K562 (cell line): ENCODE measurements around the gene CARD14. TPM values are rescaled to one million over a fixed set of nuclear protein-coding genes. Genes with fewer than 3 reads are reported as not detected.
A peak's percentile ranks its signal among the peaks of the same experiment; 100 is the strongest.

Experiments
- ATAC-seq: fragments of 200-7000 bp; cut with Tn5 transposase; 3 replicates; pipeline ENCODE4 v1.9.1; 2020; ENCODE audit warnings: moderate library complexity
- BruUV-seq: library from RNA; stranded (reverse); fragments of 400-500 nt; replicated peaks from 2 replicates; lab custom pipeline; 2021; lab: Mats Ljungman, UMichigan
- CTCF ChIA-PET: fragments of 300-600 bp; formaldehyde crosslinking; extraction: SDS; loops from one replicate; lab custom pipeline; 2021; ENCODE audit warnings: low intra/inter-chr PET ratio; lab: Yijun Ruan, JAX
- POLR2A ChIA-PET: fragments of 300-600, 350-650 bp; sonication (Branson Sonifier 250); formaldehyde crosslinking; extraction: SDS; loops from one replicate; lab custom pipeline; 2021; ENCODE audit warnings: antibody characterized with exemption, inconsistent platforms; lab: Yijun Ruan, JAX
- DNase-seq, 4 experiments: peaks; one replicate each; pipeline versions ENCODE4 v3.0.0 to v3.0.0-alpha.2; 2011 to 2018; ENCODE audit warnings: low spot score in 3 of 4, mixed read lengths in 3 of 4; ENCODE audit errors: extremely low read depth in 1 of 4
- FAIRE-seq: peaks from 2 replicates; lab custom pipeline; 2011; peaks lifted over from hg19 to GRCh38; lab: Jason Lieb, UNC
- H2AFZ ChIP-seq: 2 replicates; pipeline ENCODE4 v1.6.0; 2011; ENCODE audit warnings: low read depth, low read length, control low read depth, inconsistent platforms
- H3K27ac ChIP-seq: fragments of 200-600 bp; 3 replicates; pipeline ENCODE4 v1.8.0; 2011; ENCODE audit warnings: low read depth, mild to moderate bottlenecking, control low read depth, inconsistent platforms, low read length, moderate library complexity, mixed read lengths; ENCODE audit errors: extremely low read depth
- H3K27me3 ChIP-seq, 2 experiments: fragments of 300-600 bp in 1 of 2; 2 replicates in 1 of 2; 3 replicates in 1 of 2; pipeline versions ENCODE4 v1.6.0 to v1.8.0; 2011; ENCODE audit warnings: inconsistent platforms in 2 of 2, low read length in 2 of 2, mild to moderate bottlenecking in 1 of 2, mixed read lengths in 1 of 2, moderate library complexity in 1 of 2; ENCODE audit not compliant: control insufficient read depth in 2 of 2, insufficient read depth in 2 of 2
- H3K36me3 ChIP-seq: fragments of 300-600 bp; 3 replicates; pipeline ENCODE4 v1.8.0; 2011; ENCODE audit warnings: mild to moderate bottlenecking, low read length, inconsistent platforms; ENCODE audit not compliant: control insufficient read depth, insufficient read depth
- H3K4me1 ChIP-seq, 2 experiments: fragments of 200-600 bp in 1 of 2; replicated peaks in 1 of 2; 2 replicates in 1 of 2; 3 replicates in 1 of 2; pipeline versions ENCODE4 v1.5.1 to v1.8.0; 2011; ENCODE audit warnings: inconsistent platforms in 2 of 2, low read length in 2 of 2, mild to moderate bottlenecking in 1 of 2, mixed read lengths in 1 of 2, moderate library complexity in 1 of 2; ENCODE audit not compliant: control insufficient read depth in 2 of 2, insufficient read depth in 2 of 2
- H3K4me2 ChIP-seq: 2 replicates; pipeline ENCODE4 v1.6.1; 2011; ENCODE audit warnings: low read length, control low read depth, inconsistent platforms, mixed read lengths; ENCODE audit not compliant: insufficient read depth
- H3K4me3 ChIP-seq: fragments of 200-600 bp; sonication (generic), shearing (Covaris generic); 2 replicates; pipeline ENCODE4 v1.5.1; 2016; ENCODE audit warnings: control low read depth, inconsistent platforms
- H3K79me2 ChIP-seq: fragments of 200-600 bp; 3 replicates; pipeline ENCODE4 v1.8.0; 2011; ENCODE audit warnings: low read length, inconsistent platforms; ENCODE audit not compliant: control insufficient read depth, insufficient read depth
- H3K9ac ChIP-seq, 2 experiments: 2 replicates each; pipeline versions ENCODE4 v1.6.0 to v1.6.1; 2011; ENCODE audit warnings: low read depth in 2 of 2, low read length in 2 of 2, control low read depth in 1 of 2, inconsistent platforms in 1 of 2, mild to moderate bottlenecking in 1 of 2, mixed read lengths in 1 of 2; ENCODE audit not compliant: insufficient read depth in 1 of 2
- H3K9me1 ChIP-seq: one replicate; pipeline ENCODE4 v1.6.0; 2011; ENCODE audit warnings: inconsistent platforms, mild to moderate bottlenecking, low read length, moderate library complexity; ENCODE audit not compliant: control insufficient read depth, insufficient read depth
- H3K9me3 ChIP-seq: replicated peaks from 2 replicates; pipeline ENCODE4 v1.5.1; 2011; ENCODE audit warnings: low read depth, low read length, inconsistent platforms; ENCODE audit not compliant: control insufficient read depth, insufficient read depth
- H4K20me1 ChIP-seq: replicated peaks from 2 replicates; pipeline ENCODE4 v1.6.1; 2011; ENCODE audit warnings: low read length, inconsistent platforms, mixed read lengths; ENCODE audit not compliant: control insufficient read depth, insufficient read depth
- BHLHE40 ChIP-seq: IDR thresholded peaks from 2 replicates; pipeline ENCODE4 v1.6.1; 2011; ENCODE audit warnings: low read length, improper control_type of control experiment
- HLTF ChIP-seq: fragments of 450-650 bp; IDR thresholded peaks from 2 replicates; pipeline ENCODE4 v1.6.1; 2016
- NCOR1 ChIP-seq: fragments of 450-650 bp; IDR thresholded peaks from 2 replicates; pipeline ENCODE4 v1.6.1; 2016; ENCODE audit warnings: mild to moderate bottlenecking, moderate library complexity
- NR4A1 ChIP-seq, 2 experiments: fragments of 250-450 bp in 1 of 2; fragments of 450-650 bp in 1 of 2; sonication (Bioruptor Pico) in 1 of 2; IDR thresholded peaks; 2 replicates each; pipeline versions ENCODE4 v1.4.0 to v1.6.1; 2016 to 2020; ENCODE audit warnings: mild to moderate bottlenecking in 2 of 2, missing compliant biosample characterization in 1 of 2, missing genetic modification characterization in 1 of 2, moderate library complexity in 1 of 2
- TEAD1 ChIP-seq, 2 experiments: fragments of 450-650 bp in 1 of 2; sonication (generic) in 1 of 2; formaldehyde crosslinking; IDR thresholded peaks; 2 replicates each; pipeline versions ENCODE4 v1.4.0 to v1.8.0; 2020 to 2022; ENCODE audit warnings: mild to moderate bottlenecking in 2 of 2, missing genetic modification reagents in 1 of 2
- TSC22D4 ChIP-seq: fragments of 450-650 bp; IDR thresholded peaks from 2 replicates; pipeline ENCODE4 v1.6.1; 2016; ENCODE audit warnings: missing genetic modification characterization, missing biosample characterization, control low read depth
- WGBS: fragments of 100-300 bp; shearing (Covaris generic); methylation state at CpG from one replicate; pipeline ENCODE4 v1.1.6; 2016; ENCODE audit warnings: low coverage, mixed read lengths; ENCODE audit not compliant: insufficient coverage; ENCODE audit errors: missing lambda C conversion rate; 5-methylcytosine and 5-hydroxymethylcytosine counted together
- in situ Hi-C: fragments of 300-500 bp; cut with MboI; formaldehyde crosslinking; loops from 4 replicates; pipeline ENCODE4 v1.15.0; 2018; ENCODE audit warnings: inconsistent platforms, mixed read lengths
- intact Hi-C: fragments of 100-400 bp; cut with micrococcal nuclease; formaldehyde crosslinking; loops from 2 replicates; pipeline ENCODE4 v1.14.2; 2022
- polyA plus RNA-seq, 8 experiments: library from polyadenylated mRNA; depleted of rRNA in 4 of 8; stranded (reverse) in 5 of 8; unstranded in 3 of 8; fragments of >200 nt; fragmentation: Nextera tagmentation in 2 of 8; fragmentation: Illumina TruSeq in 1 of 8; extraction: Ambion mirVana in 2 of 8; extraction: Trizol in 1 of 8; gene quantifications; 2 replicates each; pipeline versions ENCODE4 v1.2.1 to v1.2.3, GENCODE V29; 2011 to 2014; ENCODE audit warnings: inconsistent platforms in 1 of 8, missing spikeins in 1 of 8
- total RNA-seq, 7 experiments: library from RNA; depleted of rRNA in 6 of 7; stranded (reverse); fragments of >200 nt in 6 of 7; fragmentation: Illumina TruSeq in 2 of 7; extraction: Trizol in 2 of 7; gene quantifications; 2 replicates each; pipeline versions ENCODE4 v1.2.1 to v1.2.3, GENCODE V29; 2011 to 2021; ENCODE audit warnings: low replicate concordance in 1 of 7
- TF ChIP-seq, protein P1 (sequence below): fragments of 450-650 bp; IDR thresholded peaks from 2 replicates; pipeline ENCODE4 v1.6.1; 2017; ENCODE audit warnings: antibody characterized with exemption, mild to moderate bottlenecking
- TF ChIP-seq, protein P2 (sequence below): fragments of 450-650 bp; IDR thresholded peaks from 2 replicates; pipeline ENCODE4 v1.6.1; 2017; ENCODE audit warnings: antibody characterized with exemption
- TF ChIP-seq, protein P3 (sequence below), 2 experiments: fragments of 450-650 bp in 1 of 2; sonication (generic) in 1 of 2; formaldehyde crosslinking in 1 of 2; IDR thresholded peaks in 1 of 2; conservative IDR thresholded peaks in 1 of 2; 2 replicates each; pipeline versions ENCODE4 v1.6.1 to v1.8.1; 2016 to 2023; ENCODE audit warnings: mild to moderate bottlenecking in 2 of 2, moderate library complexity in 2 of 2, inconsistent platforms in 1 of 2, missing genetic modification reagents in 1 of 2

CARD14 gene
- total and polyA plus RNA-seq, 9 of the 15 experiments (the other 6 are each of a cell fraction or from before 2014, with no cell fraction given) = not detected

DNA sequence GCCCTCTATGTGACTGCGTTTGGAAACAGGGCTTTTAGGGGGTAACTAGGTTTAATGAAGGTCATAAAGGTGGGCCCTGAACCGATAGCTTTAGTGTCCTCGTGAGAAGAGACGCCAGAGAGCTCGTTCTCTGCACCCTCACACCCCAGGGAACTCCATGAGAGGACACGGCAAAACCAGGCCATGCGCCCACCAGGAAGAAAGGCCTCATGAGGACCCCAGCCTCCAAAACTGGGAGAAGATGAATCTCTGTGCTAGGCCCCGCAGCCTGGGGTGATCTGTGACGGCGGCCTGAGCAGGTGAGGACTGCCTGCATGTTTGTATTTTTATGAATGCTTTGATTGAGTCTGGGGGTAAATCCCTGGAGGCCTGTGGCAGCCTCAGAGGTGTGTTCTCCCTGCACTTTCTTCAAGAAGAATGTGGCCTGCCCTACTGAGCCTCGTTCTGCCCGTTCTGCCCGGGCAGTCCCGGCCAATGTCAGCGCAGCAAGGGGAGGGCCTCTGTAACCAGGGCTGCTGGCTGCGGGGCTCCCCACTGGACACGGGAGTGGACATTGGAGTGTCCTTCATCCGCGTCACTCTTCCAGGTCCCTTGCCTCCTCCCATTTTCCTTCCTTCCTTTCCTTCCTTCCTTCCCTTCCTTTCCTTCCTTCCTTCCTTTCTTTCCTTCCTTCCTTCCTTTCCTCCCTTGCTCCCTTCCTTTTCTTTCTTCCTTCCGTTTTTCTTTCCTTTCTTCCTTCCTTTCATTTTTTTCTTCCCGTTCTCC, 84.0 kb downstream of the CARD14 start:
- WGBS = 73% methylated on average over 20 of the region's 21 CpGs
- Histone ChIP-seq H3K9me3 (no peaks in the 10 kb centered on the region), H3K79me2 (no peaks in the 10 kb centered on the region; the same call in 2 of the 3 replicates), H2AFZ (peak overlapping the region; percentile 87), H3K9ac (peak overlapping the region; percentile 46 to 61), H3K36me3 (no peaks in the 10 kb centered on the region), H3K4me3 (no peak overlapping the region), H3K4me2 (no peak overlapping the region; the same call in 1 of the 2 replicates), H3K27me3 (no peaks in the 10 kb centered on the region), H3K4me1 (peaks cover 55 to 62% of the 10 kb centered on the region in 2 experiments), H4K20me1 (no peaks in the 10 kb centered on the region), H3K27ac (peak overlapping the region; percentile 97), H3K9me1 (no peaks in the 10 kb centered on the region)
- ATAC-seq (no peak), DNase-seq (peak in 1 of 4 experiments; percentile 17), FAIRE-seq (no peak)
- POLR2A ChIA-PET = no interaction called here
- no TSS peak for BruUV-seq
- CTCF ChIA-PET = no interaction called here
- intact Hi-C loops = loop anchor here (2.0 kb wide), 1 partner anchor 35 kb away; no protein-coding TSS in a partner anchor
- in situ Hi-C loops = no loop called here
- TF ChIP-seq, protein P1, sequence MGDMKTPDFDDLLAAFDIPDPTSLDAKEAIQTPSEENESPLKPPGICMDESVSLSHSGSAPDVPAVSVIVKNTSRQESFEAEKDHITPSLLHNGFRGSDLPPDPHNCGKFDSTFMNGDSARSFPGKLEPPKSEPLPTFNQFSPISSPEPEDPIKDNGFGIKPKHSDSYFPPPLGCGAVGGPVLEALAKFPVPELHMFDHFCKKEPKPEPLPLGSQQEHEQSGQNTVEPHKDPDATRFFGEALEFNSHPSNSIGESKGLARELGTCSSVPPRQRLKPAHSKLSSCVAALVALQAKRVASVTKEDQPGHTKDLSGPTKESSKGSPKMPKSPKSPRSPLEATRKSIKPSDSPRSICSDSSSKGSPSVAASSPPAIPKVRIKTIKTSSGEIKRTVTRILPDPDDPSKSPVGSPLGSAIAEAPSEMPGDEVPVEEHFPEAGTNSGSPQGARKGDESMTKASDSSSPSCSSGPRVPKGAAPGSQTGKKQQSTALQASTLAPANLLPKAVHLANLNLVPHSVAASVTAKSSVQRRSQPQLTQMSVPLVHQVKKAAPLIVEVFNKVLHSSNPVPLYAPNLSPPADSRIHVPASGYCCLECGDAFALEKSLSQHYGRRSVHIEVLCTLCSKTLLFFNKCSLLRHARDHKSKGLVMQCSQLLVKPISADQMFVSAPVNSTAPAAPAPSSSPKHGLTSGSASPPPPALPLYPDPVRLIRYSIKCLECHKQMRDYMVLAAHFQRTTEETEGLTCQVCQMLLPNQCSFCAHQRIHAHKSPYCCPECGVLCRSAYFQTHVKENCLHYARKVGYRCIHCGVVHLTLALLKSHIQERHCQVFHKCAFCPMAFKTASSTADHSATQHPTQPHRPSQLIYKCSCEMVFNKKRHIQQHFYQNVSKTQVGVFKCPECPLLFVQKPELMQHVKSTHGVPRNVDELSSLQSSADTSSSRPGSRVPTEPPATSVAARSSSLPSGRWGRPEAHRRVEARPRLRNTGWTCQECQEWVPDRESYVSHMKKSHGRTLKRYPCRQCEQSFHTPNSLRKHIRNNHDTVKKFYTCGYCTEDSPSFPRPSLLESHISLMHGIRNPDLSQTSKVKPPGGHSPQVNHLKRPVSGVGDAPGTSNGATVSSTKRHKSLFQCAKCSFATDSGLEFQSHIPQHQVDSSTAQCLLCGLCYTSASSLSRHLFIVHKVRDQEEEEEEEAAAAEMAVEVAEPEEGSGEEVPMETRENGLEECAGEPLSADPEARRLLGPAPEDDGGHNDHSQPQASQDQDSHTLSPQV = peak; percentile 41
- TF ChIP-seq, protein P2, sequence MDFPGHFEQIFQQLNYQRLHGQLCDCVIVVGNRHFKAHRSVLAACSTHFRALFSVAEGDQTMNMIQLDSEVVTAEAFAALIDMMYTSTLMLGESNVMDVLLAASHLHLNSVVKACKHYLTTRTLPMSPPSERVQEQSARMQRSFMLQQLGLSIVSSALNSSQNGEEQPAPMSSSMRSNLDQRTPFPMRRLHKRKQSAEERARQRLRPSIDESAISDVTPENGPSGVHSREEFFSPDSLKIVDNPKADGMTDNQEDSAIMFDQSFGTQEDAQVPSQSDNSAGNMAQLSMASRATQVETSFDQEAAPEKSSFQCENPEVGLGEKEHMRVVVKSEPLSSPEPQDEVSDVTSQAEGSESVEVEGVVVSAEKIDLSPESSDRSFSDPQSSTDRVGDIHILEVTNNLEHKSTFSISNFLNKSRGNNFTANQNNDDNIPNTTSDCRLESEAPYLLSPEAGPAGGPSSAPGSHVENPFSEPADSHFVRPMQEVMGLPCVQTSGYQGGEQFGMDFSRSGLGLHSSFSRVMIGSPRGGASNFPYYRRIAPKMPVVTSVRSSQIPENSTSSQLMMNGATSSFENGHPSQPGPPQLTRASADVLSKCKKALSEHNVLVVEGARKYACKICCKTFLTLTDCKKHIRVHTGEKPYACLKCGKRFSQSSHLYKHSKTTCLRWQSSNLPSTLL = peak; percentile 57; the same call in 1 of the 2 replicates
- TF ChIP-seq NR4A1 (CRISPR knock-in tag; IDR thresholded peaks at IDR 0.05) (no peak), NR4A1 (tag; IDR thresholded peaks at IDR 0.05) (0 out of 2 replicates have a peak, but pooled peaks have one; percentile 21), TEAD1 (CRISPR knock-in tag; IDR thresholded peaks at IDR 0.05) (no peak), NCOR1 (no peak), TSC22D4 (tag) (no peak), HLTF (0 out of 2 replicates have a peak, but pooled peaks have one; percentile 30), BHLHE40 (no peak)
- TF ChIP-seq, protein P3, sequence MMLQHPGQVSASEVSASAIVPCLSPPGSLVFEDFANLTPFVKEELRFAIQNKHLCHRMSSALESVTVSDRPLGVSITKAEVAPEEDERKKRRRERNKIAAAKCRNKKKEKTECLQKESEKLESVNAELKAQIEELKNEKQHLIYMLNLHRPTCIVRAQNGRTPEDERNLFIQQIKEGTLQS (IDR thresholded peaks at IDR 0.05) = no peak
- TF ChIP-seq, protein P3 (CRISPR knock-in tag; conservative IDR thresholded peaks at IDR 0.05) = no peak
